Fibroblast of lung (primary cell): ENCODE data around the gene PODXL2.

Experiments used
- EZH2 ChIP-seq: IDR thresholded peaks from 2 replicates; pipeline ENCODE4 v1.5.1; 2012; ENCODE audit warnings: low read length, control low read depth, mild to moderate bottlenecking; ENCODE audit errors: missing control alignments
- TF ChIP-seq, protein P1 (sequence below), 2 donors: IDR thresholded peaks in 1 of 2; conservative IDR thresholded peaks in 1 of 2; 1 replicate in 1 of 2; 2 replicates in 1 of 2; pipeline ENCODE4 v1.5.1; 2011 to 2012; ENCODE audit warnings: low read length in 2 of 2, control low read depth in 1 of 2, inconsistent platforms in 1 of 2, low read depth in 1 of 2, mild to moderate bottlenecking in 1 of 2

GRCh38 chr3:127634653-127635052 is 5.7 kb downstream of the PODXL2 start:
- TF ChIP-seq, protein P1, sequence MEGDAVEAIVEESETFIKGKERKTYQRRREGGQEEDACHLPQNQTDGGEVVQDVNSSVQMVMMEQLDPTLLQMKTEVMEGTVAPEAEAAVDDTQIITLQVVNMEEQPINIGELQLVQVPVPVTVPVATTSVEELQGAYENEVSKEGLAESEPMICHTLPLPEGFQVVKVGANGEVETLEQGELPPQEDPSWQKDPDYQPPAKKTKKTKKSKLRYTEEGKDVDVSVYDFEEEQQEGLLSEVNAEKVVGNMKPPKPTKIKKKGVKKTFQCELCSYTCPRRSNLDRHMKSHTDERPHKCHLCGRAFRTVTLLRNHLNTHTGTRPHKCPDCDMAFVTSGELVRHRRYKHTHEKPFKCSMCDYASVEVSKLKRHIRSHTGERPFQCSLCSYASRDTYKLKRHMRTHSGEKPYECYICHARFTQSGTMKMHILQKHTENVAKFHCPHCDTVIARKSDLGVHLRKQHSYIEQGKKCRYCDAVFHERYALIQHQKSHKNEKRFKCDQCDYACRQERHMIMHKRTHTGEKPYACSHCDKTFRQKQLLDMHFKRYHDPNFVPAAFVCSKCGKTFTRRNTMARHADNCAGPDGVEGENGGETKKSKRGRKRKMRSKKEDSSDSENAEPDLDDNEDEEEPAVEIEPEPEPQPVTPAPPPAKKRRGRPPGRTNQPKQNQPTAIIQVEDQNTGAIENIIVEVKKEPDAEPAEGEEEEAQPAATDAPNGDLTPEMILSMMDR (conservative IDR thresholded peaks at IDR 0.05 in 1 of 2, IDR thresholded peaks at IDR 0.05 in 1 of 2; ENCODE audit: low read depth in 1 of 2, low read length in 2 of 2): no peak
- no peak for TF ChIP-seq EZH2
